Measurements from ENCODE around the gene PRSS16.
A peak's percentile ranks its signal among the peaks of the same experiment; 100 is the strongest.
"Not testable (repeated sequence)": the region's sequence is repeated elsewhere in the genome, so short reads cannot be mapped to it uniquely, and the experiment has no call there.

PRSS16 gene, protein sequence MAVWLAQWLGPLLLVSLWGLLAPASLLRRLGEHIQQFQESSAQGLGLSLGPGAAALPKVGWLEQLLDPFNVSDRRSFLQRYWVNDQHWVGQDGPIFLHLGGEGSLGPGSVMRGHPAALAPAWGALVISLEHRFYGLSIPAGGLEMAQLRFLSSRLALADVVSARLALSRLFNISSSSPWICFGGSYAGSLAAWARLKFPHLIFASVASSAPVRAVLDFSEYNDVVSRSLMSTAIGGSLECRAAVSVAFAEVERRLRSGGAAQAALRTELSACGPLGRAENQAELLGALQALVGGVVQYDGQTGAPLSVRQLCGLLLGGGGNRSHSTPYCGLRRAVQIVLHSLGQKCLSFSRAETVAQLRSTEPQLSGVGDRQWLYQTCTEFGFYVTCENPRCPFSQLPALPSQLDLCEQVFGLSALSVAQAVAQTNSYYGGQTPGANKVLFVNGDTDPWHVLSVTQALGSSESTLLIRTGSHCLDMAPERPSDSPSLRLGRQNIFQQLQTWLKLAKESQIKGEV

GRCh38 chr6:27247133-27247836 lies at the start of gene PRSS16:
Gene PRSS16, plus strand, starts transcription at chr6:27247701. Its CDS starts 37 bp downstream, at chr6:27247738.
- no peak for DNase-seq

GRCh38 chr6:27205375-27206278 lies 41.9 kb upstream of the PRSS16 start:
- peak; percentile 34 for DNase-seq

- DNase-seq, result no peak
Observed at GRCh38 chr6:27206806-27207205, 40.7 kb upstream of the PRSS16 start.

GRCh38 chr6:27208042-27208441 lies 39.5 kb upstream of the PRSS16 start:
- no peak for DNase-seq

DNA sequence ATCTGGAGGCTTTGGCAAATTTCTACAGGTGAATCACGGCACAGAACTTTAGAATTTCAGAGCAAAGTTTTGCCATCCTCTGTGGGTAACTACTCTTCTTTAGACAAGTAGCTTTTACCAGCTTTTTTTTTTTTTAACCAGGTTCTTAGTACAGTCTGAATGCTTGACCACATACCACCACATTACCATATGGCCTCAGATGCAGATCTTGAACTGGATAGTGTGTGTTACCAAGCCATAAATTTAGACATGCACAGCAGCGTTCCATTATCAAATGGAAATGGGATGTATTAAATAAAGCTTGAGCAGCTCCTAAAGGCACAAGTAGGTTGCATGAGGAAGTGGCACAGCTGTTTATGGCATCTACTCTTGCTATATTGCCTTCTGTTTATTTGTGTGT lies 38.3 kb upstream of the PRSS16 start:
- DNase-seq, result no peak

DNA sequence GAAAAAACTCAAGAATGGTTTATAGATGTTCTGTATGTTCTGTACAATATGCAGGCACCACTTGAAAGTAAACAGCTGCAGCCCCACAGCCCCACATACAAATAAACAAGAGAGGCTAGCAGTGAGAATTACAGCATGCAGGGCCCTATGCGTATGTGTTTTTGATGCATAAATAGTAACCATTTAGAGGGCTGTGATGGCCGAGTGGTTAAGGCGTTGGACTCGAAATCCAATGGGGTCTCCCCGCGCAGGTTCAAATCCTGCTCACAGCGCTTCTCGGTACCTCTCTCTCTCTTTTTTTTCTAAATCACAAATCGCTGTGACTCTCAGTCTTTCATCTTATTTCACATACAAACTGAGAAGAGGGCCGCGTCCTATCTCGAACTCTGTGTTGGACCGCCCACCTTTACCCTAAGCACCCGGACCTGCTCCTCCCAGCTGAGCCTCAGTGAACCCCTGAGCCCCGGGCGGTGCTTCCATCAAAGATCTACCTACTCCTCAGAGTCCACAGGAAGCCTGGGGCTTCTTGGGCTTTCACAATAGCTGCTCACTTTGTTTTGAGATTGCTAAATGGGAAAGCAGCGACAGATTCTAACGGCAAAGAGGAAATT lies 37.7 kb upstream of the PRSS16 start:
- DNase-seq, result no peak

- not testable (repeated sequence) for DNase-seq
Observed at GRCh38 chr6:27213091-27213517, 34.4 kb upstream of the PRSS16 start.

GRCh38 chr6:27213544-27214125 lies 33.9 kb upstream of the PRSS16 start:
- peak; percentile 21 for DNase-seq

DNA sequence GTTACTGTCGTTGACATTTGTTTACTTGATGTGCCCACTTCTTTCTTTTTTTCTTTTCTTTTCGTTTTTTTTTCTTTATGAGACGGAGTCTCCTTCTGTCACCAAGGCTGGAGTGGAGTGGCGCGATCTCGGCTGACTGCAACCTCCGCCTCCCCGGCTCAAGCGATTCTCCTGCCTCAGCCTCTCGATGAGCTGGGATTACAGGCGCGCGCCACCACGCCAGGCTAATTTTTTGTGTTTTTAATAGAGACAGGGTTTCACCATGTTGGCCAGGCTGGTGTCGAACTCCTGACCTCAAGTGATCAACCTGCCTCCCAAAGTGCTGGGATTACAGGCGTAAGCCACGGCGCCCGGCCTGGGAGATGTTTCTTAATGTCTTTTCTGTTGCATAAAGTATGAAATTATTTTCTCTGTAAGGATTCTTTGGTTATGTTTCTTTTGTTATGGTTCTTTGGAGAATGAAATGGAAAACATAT lies 33.3 kb upstream of the PRSS16 start:
- DNase-seq, result no peak

- no peak for DNase-seq
Observed at GRCh38 chr6:27216874-27217273, 30.6 kb upstream of the PRSS16 start.

DNA sequence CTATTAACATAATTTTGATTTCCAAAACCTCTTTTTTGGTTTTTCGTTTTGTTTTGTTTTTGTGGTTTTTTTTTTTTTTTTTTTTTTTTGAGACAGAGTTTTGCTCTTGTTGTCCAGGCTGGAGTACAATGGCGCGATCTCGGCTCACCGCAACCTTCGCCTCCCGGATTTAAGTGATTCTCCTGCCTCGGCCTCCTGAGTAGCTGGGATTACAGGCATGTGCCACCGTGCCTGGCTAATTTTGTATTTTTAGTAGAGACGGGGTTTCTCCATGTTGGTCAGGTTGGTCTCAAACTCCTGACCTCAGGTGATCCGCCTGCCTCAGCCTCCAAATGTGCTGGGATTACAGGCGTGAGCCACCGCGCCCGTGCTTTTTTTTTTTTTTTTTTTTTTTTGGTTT lies 24.5 kb upstream of the PRSS16 start:
- not testable (repeated sequence) for DNase-seq

DNA sequence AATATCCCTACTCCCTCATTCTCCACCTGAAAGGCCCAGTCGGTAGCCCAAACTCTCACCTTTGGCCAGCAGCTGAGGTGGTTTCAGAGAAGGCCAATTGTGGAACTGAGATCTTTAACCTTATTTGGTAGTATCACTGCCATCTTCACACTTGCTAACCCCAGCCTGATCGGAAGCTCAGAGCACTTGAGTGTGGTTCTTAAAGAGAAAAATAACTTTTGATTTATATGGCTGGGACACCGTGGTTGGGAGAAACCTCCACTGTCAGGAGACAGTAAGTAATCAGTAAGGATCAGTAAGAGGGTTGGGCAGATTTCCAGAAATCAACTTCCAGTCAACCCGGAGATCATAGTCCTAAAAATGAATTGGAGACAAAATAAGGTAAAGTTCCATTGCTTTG lies 22.8 kb upstream of the PRSS16 start:
- no peak for DNase-seq

- DNase-seq, result no peak
Observed at GRCh38 chr6:27228963-27229477, 18.5 kb upstream of the PRSS16 start.

GRCh38 chr6:27230758-27231111 lies 16.8 kb upstream of the PRSS16 start:
- no peak for DNase-seq

- peak; percentile 5 for DNase-seq
Observed at GRCh38 chr6:27234576-27234975, 12.9 kb upstream of the PRSS16 start.

GRCh38 chr6:27237089-27237803 lies 10.3 kb upstream of the PRSS16 start:
- peak; percentile 57 for DNase-seq

DNA sequence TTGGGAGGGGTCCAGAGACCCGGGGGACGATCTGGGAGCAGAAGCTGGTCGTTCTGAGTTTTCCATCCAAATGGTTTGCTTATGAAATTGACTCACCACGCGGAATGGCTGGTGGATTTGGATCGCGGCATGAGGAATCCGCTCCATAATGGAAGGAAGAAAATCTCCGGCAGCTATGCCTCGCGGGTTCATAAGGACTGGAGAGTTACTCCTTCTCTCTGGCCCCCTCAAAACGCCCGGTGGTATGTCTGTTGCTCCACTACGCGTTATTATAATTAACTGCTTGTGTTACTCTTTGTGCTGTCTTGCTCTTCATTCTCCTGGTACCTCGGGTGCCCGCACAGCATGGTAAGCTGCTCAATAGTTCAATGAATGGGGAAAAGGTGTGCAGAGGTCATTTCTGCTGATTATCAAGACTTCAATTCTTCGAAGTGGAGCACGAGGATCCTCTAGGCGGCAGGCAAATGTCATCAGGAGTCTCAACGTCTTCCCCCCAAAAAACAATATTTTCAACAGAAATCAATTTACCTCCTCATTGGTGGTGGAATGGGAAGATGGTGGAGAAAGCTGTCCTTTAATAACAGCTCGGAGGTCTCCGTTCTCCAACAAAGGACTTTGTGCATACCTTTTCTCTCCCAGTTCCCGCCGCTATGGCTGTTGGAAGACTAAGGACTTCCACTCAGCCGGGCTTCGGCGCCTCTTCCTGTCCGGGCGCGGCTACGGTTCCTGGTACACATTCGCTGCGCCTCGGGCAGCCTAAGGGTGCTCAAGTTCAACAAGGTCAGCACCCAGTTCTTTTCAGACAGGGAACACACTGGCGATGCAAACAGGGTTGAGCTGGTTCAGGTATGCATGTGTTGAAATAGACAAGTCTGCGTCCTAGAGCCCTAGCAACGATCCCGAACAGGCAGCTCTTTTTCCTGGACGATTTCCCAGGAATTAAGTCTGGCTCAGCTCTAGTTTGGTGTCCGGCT lies 9.2 kb upstream of the PRSS16 start:
- peak; percentile 59 for DNase-seq

DNA sequence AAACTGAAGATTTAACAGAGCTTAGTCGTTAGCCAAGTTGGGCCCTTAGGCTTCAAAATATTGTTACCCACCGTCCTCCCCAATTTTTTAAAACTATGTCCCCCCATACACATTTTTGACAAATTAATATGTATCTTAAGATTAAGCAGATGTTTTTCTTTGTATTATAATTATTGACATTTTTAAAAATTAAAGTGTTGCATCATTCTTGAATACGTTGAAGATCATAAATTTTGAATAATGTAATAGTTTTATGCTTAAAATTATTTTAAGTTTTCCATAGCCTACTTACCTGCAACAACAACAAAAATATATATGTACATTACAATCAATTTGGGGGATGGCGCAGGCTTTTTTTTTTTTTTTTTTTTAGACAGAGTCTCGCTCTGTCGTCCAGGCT lies 8.2 kb upstream of the PRSS16 start:
- DNase-seq, result no peak

GRCh38 chr6:27241443-27241842 lies 6.1 kb upstream of the PRSS16 start:
- DNase-seq, result no peak
